RWPE2 (cell line): ENCODE results near the gene FCRLB.

Experiments
- ATAC-seq: fragments of 200-7000 bp; cut with Tn5 transposase; 3 replicates; pipeline ENCODE4 v1.9.1; 2021; ENCODE audit warnings: low read depth
- DNase-seq: peaks from one replicate; pipeline ENCODE4 v3.0.0-alpha.2; 2020; ENCODE audit warnings: low spot score
- H3K27ac ChIP-seq: fragments of 450-650 bp; 2 replicates; pipeline ENCODE4 v1.5.1; 2017; ENCODE audit warnings: mild to moderate bottlenecking; ENCODE audit not compliant: poor library complexity, severe bottlenecking
- H3K27me3 ChIP-seq: fragments of 250-450 bp; sonication (Bioruptor Pico); 2 replicates; pipeline ENCODE4 v1.5.1; 2021; ENCODE audit warnings: mild to moderate bottlenecking, moderate library complexity; ENCODE audit not compliant: insufficient read depth, poor library complexity, severe bottlenecking
- H3K36me3 ChIP-seq: fragments of 250-450 bp; sonication (Bioruptor Pico); 2 replicates; pipeline ENCODE4 v1.5.1; 2020; ENCODE audit warnings: low read depth, mild to moderate bottlenecking, moderate library complexity
- H3K4me1 ChIP-seq: fragments of 250-450 bp; sonication (Bioruptor Pico); 2 replicates; pipeline ENCODE4 v1.5.1; 2021; ENCODE audit warnings: mild to moderate bottlenecking, moderate library complexity; ENCODE audit not compliant: insufficient read depth, poor library complexity, severe bottlenecking
- H3K4me3 ChIP-seq: fragments of 250-450 bp; sonication (Bioruptor Pico); 2 replicates; pipeline ENCODE4 v1.5.1; 2021; ENCODE audit warnings: mild to moderate bottlenecking, moderate library complexity; ENCODE audit not compliant: severe bottlenecking
- H3K9me3 ChIP-seq: fragments of 250-450 bp; sonication (Bioruptor Pico); 2 replicates; pipeline ENCODE4 v1.5.1; 2021; ENCODE audit warnings: mild to moderate bottlenecking, moderate library complexity; ENCODE audit not compliant: severe bottlenecking
- CTCF ChIP-seq: fragments of 450-650 bp; IDR thresholded peaks from one replicate; pipeline ENCODE4 v1.5.1; 2017; ENCODE audit warnings: mild to moderate bottlenecking, moderate library complexity; ENCODE audit not compliant: poor library complexity, severe bottlenecking

Gene FCRLB

GRCh38 chr1:161747801-161748200 is 26.5 kb downstream of the FCRLB start:
- H3K4me3 ChIP-seq, result no peak overlapping the region
- ATAC-seq (no peak), DNase-seq (no peak)
- TF ChIP-seq CTCF, result no peak
- no peaks in the 10 kb centered on the region for H3K9me3 ChIP-seq
- peaks cover 16% of the 10 kb centered on the region for H3K4me1 ChIP-seq
- H3K27me3 ChIP-seq, result no peaks in the 10 kb centered on the region
- peaks cover 19% of the 10 kb centered on the region for H3K36me3 ChIP-seq
- H3K27ac ChIP-seq, result no peak overlapping the region

GRCh38 chr1:161749509-161750407 is 28.4 kb downstream of the FCRLB start, which contains the start of gene DUSP12:
Gene DUSP12 (plus strand): TSS chr1:161749786. CDS start chr1:161749802, 16 bp downstream.
- TF ChIP-seq CTCF, result peak; percentile 33
- Histone ChIP-seq H3K27ac (peak within 1 kb of the TSS; percentile 64), H3K36me3 (peaks cover 38% of the 10 kb centered on the region), H3K4me3 (peak within 1 kb of the TSS; percentile 75), H3K27me3 (no peaks in the 10 kb centered on the region), H3K9me3 (no peaks in the 10 kb centered on the region), H3K4me1 (peaks cover 10% of the 10 kb centered on the region)
- peak; percentile 96 for DNase-seq
- ATAC-seq, result peak; percentile 98

GRCh38 chr1:161763522-161764098 is 42.3 kb downstream of the FCRLB start:
- no peak overlapping the region for H3K4me3 ChIP-seq
- no peak overlapping the region for H3K27ac ChIP-seq
- DNase-seq (no peak), ATAC-seq (peak; percentile 48; the same call in 1 of the 3 replicates)
- H3K36me3 ChIP-seq, result peaks cover under 1% of the 10 kb centered on the region; the same call in 1 of the 2 replicates
- H3K27me3 ChIP-seq, result no peaks in the 10 kb centered on the region
- no peaks in the 10 kb centered on the region for H3K9me3 ChIP-seq
- peak; percentile 79 for TF ChIP-seq CTCF
- H3K4me1 ChIP-seq, result peaks cover 3% of the 10 kb centered on the region

GRCh38 chr1:161766102-161766981 is 45.0 kb downstream of the FCRLB start, which contains the start of gene ATF6:
Gene ATF6 (plus strand): TSS chr1:161766320. CDS start chr1:161766361, 41 bp downstream.
- Histone ChIP-seq H3K4me3 (peak within 1 kb of the TSS; percentile 58), H3K27me3 (no peaks in the 10 kb centered on the region), H3K4me1 (peaks cover 3% of the 10 kb centered on the region), H3K27ac (peak within 1 kb of the TSS; percentile 73), H3K9me3 (no peaks in the 10 kb centered on the region), H3K36me3 (no peaks in the 10 kb centered on the region)
- TF ChIP-seq CTCF, result no peak
- ATAC-seq (peak; percentile 66), DNase-seq (peak; percentile 78)
